HG03439 (cell line): Measurements from ENCODE around the gene RAD51D.
"Not testable (repeated sequence)": the region's sequence is repeated elsewhere in the genome, so short reads cannot be mapped to it uniquely, and the experiment has no call there.

ENCODE experiments used
- ATAC-seq: cut with Tn5 transposase; IDR thresholded peaks from one replicate; pipeline ENCODE4 v1.9.1; 2021; ENCODE audit warnings: mild to moderate bottlenecking, moderate library complexity; ENCODE audit not compliant: unreplicated experiment

RAD51D gene

DNA sequence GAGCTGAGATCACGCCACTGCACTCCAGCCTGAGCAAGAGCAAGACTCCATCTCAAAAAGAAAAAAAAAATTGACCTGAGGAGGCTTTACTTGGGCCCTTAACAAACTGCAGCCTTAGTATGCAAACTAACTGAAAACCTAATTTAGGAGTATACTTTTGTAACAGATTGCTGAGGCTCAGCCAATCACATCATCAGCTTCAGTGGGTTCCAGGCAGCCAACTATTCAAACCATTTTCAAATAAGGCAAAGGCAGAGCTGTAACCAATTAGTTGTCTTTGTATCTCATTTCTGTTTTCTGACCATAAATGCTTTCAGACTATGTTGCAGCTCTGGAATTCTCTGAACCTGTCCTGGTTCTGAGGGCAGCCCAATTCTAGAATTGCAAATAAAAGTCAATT, 23.9 kb downstream of the RAD51D start:
- ATAC-seq, result no peak

DNA sequence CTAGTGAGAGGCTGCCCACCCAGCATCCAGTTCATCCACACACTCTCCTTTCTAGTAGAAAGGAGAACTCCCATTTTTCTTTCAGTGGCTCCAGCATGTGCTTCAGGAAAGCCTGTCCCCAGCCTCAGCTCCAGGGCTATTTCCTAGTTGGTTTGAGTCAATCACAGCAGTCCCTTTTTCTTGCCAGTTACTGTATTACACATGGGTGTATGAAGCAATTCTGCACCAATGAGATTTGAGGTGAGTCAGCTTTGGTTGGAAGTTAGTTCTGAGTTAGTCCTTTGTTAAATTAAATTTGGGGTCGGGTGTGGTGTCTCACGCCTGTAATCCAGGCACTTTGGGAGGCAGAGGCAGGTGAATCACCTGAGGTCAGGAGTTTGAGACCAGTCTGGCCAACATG, 24.8 kb downstream of the RAD51D start:
- ATAC-seq, result no peak

DNA sequence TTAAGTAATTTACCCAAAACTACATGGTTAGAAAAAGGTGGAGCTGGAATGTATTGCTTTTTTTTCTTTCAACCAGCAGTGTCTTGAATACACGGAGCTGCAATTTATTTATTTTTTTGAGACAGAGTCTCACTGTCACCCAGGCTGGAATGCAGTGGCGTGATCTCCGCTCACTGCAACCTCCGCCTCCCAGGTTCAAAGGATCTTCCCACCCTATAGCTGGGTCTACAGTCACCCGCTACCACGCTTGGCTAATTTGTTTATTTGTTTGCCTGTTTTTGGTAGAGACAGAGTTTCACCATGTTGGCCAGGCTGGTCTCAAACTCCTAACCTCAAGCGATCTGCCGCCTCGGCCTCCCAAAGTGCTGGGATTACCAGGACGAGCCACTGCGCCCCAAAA, 29.0 kb downstream of the RAD51D start:
- ATAC-seq, result not testable (repeated sequence)

DNA sequence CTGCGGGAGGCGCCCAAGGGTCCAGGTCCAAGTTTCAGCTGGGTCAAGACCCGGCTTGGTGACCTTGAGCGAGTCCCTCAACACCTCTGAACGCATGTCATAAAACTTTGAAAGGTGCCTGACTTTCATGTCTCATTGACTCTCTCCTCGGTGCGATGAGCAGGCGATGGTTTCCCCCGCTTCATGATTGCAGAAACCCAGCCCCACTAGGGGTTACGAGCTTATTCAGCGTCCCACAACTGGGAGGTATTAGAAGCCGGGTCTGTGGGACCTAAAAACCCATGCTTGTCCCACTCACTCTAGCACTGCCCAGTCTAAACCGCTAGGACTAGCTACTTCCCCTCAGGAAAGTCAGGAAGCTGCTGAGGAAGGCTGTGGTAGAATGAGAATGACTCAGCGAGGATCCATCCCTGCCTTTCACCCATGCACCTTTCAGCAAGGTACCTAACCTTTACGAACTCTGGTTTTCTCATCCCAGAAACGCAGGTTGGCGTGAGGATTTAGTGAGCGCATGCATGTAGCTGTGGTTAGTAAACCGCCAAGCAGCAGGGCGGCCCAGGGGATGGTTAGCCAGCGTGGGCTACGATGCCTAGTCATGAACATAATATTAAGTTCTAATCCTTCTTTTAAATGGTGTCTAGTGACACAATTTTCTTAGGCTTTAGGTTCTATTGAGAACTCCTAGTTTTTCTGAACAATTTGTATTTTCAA, 29.9 kb downstream of the RAD51D start:
- ATAC-seq, result peak; percentile 15

DNA sequence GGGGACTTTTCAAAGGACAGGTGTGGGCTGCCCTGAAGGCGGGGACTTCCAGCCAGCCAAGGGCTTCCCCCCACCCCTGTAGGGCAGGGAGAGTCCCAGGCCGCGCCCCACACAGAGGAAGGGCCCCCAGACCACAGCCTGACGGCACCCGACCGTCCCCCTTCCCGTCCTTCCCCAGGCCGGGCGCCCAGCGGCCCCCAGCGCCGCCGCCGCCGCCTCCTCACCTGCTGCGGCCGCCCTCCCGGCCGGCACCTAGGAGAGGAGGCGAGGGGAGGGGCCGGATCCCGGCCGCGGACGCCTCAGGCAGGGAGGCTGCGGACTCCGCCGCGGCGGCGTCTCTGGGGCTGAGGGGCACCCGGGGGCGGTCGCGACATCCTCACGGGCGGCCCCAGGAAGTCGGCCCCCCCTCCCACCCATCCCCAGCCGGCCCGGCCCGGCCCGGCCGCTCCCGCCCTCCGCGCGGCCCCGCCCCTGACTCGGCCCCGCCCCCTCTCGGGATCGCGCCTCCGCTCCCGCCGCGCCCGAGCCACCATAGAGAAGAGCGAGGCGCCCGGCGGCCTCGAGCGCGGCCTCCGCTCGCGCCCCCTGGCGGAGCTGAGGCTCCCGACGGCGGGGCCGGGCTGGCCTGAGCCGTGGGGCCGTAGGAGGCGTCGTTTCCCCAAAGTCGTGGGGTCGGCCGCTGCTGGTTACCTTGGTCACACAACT, 30.6 kb downstream of the RAD51D start:
- ATAC-seq, result peak; percentile 61

DNA sequence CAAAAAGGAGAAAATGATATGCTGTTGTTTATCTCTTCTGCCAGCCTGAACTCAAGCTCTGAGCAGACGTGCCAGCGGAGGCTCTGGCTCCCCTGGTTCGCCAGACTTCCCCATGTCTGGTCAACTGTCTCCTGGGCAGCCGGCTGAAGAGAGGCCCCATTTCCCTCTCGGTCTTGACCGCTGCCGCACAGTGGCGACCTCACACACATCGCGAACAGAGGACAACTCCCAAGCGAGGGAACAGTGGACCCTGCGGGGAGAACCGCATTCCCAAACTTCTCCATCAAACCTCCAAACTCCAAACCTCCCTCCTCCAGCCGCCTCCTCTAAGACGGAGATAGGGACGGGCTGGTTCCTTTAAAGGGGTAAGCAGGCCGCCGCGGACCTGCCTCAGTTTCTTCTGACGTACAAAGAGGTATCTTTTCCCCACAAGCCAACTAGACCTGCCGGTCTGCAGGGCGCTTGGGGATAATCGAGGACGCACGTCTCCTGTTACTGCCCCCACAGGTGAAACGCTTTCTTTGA, 31.2 kb downstream of the RAD51D start:
- peak; percentile 8 for ATAC-seq

DNA sequence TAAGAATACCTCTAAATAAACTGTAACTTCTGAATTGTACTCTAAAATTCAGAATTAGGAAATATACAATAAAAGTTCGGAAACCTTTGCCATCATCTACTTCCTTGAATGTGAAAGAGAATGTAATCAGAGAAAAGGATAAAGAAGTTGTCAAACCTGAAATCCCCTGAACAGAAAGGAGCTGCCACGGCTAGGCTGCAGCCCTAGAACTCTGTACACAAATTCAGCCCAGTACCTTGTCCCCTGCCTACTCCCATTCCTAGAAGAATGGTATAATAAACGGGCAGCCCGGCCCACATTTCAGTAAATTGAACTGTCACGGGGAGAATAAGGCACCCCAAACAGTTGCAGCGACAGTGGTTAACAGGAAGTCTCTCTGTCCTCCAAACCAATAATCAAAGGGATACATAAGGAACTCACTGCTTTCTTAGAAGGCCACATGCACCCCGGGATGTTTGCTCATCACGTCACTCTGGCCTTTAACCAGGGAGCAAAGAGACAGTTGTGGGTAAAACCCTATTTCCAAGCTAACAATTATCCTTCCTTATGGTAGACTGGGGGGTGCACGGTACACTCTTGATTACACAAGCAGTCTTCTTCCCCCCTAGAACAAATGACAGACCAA, 31.8 kb downstream of the RAD51D start:
- ATAC-seq, result no peak

DNA sequence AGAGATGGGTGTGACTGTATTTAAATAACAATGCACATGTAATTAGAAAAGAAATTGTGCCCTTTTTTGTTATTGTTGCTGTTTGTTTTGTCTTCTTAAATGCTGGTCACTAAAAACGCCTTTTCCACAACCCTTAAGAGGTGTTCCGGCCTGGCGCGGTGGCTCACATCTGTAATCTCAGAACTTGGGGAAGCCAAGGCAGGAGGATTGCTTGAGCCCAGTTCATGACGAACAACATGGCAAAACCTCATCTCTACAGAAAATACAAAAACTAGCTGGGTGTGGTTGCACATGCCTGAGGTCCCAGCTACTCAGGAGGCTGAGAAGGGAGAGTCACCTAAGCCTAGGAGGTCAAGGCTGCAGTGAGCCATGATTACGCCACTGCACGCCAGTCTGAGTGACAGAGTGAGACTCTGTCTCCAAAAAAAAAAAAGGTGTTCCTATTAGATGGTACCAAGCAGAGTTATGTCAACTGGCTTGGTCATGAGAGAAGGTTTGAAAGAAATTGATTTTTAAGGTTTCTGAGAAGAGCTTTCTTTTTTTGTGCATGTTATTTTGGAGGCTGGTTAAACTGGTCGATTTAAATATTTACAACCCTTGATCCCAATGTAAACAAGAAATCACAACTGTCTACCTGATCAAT, 32.6 kb downstream of the RAD51D start:
- ATAC-seq, result no peak

DNA sequence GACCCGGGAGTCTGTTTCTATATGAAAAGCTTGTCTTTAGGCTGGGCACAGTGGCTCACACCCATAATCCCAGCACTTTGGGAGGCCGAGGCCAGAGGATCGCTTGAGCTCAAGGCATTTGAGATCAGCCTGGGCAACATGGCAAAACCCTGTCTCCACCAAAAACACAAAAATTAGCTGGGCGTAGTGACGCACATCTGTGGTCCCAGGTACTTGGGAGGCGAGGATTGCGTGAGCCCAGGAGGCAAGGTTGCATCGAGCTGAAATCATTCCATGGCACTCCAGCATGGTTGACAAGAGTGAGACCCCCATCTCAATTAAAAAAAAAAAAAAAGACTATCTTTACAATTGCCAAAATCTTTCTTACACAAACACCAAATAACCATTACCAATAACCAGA, 33.5 kb downstream of the RAD51D start:
- no peak for ATAC-seq

DNA sequence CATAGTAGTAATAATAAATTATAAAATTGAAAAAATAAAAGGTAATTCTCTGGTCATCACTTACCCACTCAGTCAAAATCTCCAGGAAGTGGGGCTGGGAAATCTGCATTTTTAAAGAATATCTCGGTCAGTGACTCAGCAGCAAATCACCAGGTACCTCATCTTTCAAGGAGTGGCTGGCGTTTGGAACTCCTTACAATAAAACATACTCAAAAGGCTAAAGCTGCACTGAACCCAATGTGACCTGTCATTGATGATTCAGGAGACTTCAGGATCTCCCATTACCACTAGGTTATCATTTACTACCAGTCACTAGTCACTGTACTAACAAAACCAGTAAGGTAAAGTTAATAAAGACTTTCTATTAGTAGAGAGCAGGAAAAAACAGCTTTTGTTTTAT, 34.7 kb downstream of the RAD51D start:
- no peak for ATAC-seq

DNA sequence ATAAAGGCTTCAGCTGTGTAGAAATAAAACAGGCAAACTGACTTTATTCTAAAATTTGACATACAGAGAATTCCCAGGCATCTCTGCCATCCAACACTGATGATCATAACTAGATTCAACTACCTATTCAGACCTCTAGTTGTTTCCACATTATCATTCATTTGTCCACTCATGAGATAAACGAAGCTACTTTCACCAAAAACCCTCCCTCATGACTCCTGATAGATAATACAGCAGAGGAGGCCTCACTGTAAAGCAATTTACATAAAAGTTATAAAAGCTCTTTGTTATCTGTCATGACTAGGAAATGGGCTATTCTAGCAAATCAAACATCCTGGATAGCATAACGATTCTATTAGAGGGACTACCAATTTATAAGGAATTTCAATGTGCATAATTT, 36.6 kb downstream of the RAD51D start:
- ATAC-seq, result no peak

DNA sequence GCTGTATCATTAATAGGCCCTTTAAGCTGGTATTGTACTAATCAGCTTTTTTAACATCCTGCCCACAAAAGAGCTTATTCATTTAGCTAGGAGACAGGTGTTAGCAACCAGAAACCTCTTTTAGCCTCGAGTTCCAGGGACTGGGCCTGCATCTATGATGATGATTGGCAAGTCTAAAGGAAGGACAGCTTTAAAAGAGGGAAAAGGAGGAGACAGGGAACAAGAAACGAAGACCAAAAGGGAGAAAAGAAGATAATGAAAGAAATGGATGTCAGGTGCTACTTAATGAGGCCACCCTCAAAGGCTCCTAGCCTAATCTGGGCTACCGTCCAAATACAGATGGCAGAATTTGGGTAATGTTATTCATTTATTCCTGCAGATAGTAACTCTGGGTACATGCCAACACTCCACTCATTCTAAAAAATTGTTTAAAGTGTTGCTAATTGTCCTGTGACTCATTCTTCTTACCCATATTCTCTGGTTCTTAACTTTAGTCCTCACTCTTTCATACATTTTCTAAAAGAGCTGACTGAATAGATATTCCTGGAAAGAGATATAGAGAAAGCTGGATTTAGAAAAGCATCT, 37.5 kb downstream of the RAD51D start:
- no peak for ATAC-seq

DNA sequence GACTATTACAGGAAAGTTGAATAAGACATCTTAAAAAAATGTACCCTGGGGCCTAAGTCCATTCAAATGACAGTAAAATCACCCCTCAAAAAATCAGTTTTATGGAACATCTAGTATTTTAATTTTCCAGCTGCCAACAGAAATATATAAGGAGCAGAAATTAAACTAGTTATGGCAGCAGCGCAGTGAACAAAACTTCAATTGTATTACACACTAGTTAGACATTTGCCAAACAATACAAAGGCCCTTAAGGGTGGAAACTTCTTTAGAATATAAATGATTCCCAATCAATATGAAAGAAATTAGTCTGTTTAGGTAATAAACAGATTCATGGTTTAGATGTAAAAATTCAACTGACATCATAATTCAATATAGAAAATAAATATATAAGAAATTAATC, 38.0 kb downstream of the RAD51D start:
- no peak for ATAC-seq

DNA sequence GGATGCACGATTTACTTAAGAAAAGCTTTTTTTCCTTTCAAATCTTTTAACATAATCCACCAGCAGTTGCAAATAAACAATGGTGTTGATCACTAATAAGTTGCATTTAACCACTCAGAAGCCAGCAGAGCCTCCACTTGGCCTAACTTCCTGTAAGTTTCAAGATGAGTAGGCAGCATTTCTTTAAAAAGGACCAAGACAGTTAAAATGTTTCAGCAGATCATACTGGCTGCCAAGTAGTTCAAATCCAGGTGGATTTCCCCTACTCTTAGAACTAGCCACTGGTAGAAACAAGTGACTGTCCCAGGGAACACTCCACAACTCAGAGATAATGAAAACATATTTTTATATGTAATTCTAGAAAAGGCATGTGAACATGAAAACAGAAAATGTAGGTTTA, 39.1 kb downstream of the RAD51D start:
- ATAC-seq, result no peak

DNA sequence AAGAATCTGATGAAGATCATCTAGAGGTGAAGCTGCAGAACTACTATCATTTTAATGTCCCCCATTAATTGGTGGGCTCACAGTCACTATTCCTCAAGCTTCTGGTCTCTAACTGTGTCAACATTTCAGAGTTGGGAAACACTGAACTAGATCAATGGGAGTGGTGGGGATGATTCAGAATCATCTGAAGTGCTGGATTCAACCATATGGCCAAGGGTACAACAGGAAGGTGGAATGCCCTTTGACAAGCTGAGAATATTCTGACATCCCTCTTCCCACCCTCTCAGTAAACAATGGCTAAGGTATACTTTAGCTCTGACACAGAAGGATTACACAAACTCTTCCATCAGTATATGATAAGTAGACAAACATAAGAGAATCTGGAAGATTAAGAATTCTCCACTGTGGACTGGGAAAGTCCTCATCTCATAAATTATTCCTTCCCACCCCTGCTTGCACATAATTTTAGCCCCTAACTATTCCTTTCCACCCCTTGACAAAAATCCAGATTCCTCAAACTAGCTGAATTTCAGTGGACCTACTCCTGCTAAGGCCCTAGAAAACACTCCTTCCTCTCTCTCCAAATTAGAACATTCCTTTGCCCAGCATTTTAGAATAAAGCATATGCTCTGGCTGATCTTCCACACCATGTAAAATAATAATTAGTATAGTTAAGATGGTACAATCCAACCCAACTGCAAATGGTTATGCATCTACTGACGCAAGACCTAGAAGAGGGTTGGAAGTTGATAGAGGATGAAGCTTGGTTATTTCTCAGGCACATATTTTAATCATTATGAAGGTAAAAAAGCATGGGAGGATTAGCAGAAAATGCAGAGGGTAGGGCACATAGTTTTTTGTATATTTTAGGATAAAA, 39.9 kb downstream of the RAD51D start:
- ATAC-seq, result no peak

DNA sequence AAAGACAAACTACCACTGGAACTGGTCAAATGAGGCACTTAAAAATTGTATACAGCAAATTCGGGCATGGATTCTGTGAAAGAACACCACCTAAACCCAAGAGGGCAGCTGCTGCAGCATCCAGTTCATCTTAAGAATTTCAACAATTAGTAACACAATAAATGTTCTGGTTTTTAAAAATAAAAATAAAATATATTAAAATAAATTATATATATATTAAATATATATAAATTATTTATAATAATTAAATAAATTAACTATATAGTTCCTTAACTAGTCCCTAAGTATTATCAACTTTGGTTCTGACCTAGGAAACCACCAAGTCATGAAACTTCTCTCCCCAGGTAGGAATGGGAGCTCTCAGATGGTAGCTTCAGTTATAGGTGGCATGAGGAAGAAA, 42.8 kb downstream of the RAD51D start:
- no peak for ATAC-seq

DNA sequence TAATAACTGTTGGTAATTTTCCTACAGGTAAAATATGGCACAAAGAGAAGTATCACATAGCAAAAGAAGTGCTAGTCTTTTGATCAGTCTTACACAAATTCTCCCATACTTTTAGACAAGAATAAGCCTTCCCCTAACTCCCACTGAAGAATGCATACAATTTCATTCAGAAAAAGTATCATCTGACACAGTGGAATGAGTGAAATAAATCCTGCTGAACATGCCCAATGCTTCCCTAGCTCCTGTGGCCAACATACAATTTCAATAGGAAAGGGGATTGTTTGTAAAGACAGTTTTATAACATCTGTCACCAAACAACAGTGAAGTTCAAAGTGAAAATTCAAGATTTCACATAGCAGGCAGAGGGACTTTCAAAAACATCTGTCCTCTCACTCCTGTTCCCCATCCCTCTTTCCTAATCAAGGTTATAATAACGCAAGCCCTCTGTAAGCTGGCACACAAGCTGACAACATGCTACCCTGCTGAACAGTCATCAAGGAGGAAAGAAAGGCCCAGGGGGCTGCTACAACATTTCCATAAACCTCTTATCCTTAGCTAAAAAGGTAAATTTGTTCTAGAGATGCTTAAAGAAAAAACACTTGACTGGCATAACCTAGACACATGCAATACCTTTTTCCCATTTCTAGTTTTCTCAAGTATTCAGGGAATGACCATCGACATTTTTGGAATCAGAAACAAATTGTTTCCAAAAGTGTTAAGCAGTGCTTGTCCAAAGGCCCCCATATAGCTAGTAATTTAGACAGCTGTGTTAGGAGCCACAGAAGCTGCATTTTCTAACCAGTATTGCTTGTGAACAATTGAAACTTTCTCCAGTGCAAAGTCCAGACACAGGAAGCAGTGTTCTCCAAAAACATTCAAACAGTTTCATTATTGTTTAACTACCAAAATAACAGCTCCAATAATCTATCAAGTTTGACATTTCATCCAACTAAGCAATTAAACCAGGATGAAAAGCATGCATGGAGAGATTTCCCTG, 44.7 kb downstream of the RAD51D start:
- no peak for ATAC-seq

DNA sequence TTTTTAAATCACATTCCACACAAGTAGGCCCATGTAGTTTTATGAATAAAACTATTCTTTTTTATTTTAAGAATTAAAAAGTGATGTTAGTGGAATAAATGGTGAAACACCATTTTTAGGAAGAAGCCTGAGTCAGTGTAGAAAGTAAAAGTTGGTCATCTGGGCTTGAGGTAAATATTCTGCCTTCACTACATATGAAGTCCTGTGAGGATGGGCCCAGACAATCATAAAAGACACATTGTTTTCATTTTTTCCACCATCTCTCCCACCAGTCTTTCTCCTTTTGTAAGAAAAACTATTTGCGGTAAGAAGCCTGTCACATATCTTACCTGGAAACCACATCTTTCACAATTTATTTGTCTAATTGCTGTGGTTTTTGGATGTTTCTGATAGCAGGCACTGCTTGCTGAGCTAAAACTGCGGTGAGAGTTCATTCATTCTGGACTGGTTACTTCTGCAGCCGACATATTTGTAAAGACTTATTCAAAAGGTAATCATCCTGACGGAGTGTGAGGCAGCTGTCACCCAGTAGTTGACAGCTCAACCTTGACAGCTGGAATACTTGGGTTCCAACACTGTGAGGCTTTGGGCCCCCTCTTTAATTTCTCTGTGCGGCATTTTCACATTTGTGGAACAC, 45.6 kb downstream of the RAD51D start:
- ATAC-seq, result no peak
